CD4-positive, alpha-beta T cell treated with Interleukin-10 for 1 hour (primary cell): Measurements from ENCODE around the gene METTL16.
"Not testable (repeated sequence)": the region's sequence is repeated elsewhere in the genome, so short reads cannot be mapped to it uniquely, and the experiment has no call there.

Experiments used
- DNase-seq: peaks from one replicate; pipeline ENCODE4 v3.0.0-alpha.2; 2020

The METTL16 gene

GRCh38 chr17:2445638-2446037 lies 66.0 kb downstream of the METTL16 start:
- no peak for DNase-seq

GRCh38 chr17:2444382-2444781 lies 67.3 kb downstream of the METTL16 start:
- DNase-seq: no peak

- no peak for DNase-seq
These were observed 69.5 kb downstream of the METTL16 start for GRCh38 chr17:2442166-2442565.

- DNase-seq: no peak
These were observed 70.8 kb downstream of the METTL16 start for GRCh38 chr17:2440930-2441329.

- not testable (repeated sequence) for DNase-seq
These were observed 71.7 kb downstream of the METTL16 start for GRCh38 chr17:2439997-2440396.

- no peak for DNase-seq
These were observed 72.9 kb downstream of the METTL16 start for GRCh38 chr17:2438823-2439222.

- no peak for DNase-seq
These were observed 75.3 kb downstream of the METTL16 start for GRCh38 chr17:2436316-2436905.

GRCh38 chr17:2435862-2436261 lies 75.8 kb downstream of the METTL16 start:
- DNase-seq: no peak

GRCh38 chr17:2435181-2435741 lies 76.4 kb downstream of the METTL16 start:
- DNase-seq: no peak

- DNase-seq: no peak
These were observed 78.0 kb downstream of the METTL16 start for GRCh38 chr17:2433696-2434095.

- DNase-seq: no peak
These were observed 83.8 kb downstream of the METTL16 start for GRCh38 chr17:2427910-2428309.

- no peak for DNase-seq
These were observed 84.5 kb downstream of the METTL16 start for GRCh38 chr17:2427215-2427614.

GRCh38 chr17:2423271-2423670 lies 88.4 kb downstream of the METTL16 start:
- DNase-seq: no peak

GRCh38 chr17:2421315-2422147 lies 90.2 kb downstream of the METTL16 start:
- no peak for DNase-seq

GRCh38 chr17:2420176-2420575 lies 91.5 kb downstream of the METTL16 start:
- DNase-seq: no peak

- no peak for DNase-seq
These were observed 92.2 kb downstream of the METTL16 start for GRCh38 chr17:2419486-2419885.

GRCh38 chr17:2418572-2418971 lies 93.1 kb downstream of the METTL16 start:
- no peak for DNase-seq

GRCh38 chr17:2416010-2416734 lies 95.5 kb downstream of the METTL16 start:
- peak; percentile 88 for DNase-seq

GRCh38 chr17:2415081-2415480 lies 96.6 kb downstream of the METTL16 start:
- DNase-seq: no peak

GRCh38 chr17:2414446-2415064 lies 97.1 kb downstream of the METTL16 start:
- no peak for DNase-seq

GRCh38 chr17:2412561-2413021 lies 99.1 kb downstream of the METTL16 start:
- no peak for DNase-seq

- DNase-seq: no peak
These were observed 100.7 kb downstream of the METTL16 start for GRCh38 chr17:2410951-2411350.
